Epithelial cell of prostate (primary cell): ENCODE data around the gene COL11A2.
"Not testable (repeated sequence)": the region's sequence is repeated elsewhere in the genome, so short reads cannot be mapped to it uniquely, and the experiment has no call there.

Source experiments
- DNase-seq: peaks from one replicate; pipeline ENCODE4 v3.0.0-alpha.2; 2011; ENCODE audit warnings: low read depth, low spot score
- H3K27ac ChIP-seq: fragments of 450-650 bp; 2 replicates; pipeline ENCODE4 v1.5.1; 2017; ENCODE audit warnings: mild to moderate bottlenecking

COL11A2 gene

DNA sequence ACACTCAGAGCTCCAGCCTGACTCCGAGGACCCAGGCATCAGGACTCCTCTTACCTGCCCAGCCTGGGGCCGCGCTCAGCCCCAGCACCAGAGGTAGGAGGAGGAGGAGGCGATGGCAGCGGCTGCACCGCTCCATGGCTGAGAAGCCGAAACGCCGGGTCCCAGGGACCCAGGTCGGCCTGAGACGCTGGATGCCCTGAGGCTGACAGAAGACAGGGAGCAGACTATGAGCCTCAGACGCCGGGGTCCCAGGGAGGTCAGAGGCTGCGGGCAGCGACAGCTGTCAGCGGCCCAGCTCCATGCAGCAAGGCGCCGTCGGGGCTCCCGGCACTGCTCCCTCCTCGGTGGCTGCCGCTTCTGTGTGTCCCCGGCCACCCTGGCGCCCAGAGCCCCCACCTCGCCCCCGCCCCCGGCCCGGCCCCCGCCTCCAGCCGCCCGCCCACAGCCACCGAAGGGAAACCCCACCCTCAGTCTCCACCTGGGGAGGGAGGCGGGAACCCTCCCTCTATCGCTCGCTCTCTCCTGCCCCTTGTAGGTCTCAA, at the start of gene COL11A2:
COL11A2 (minus strand) TSS at position 363 of the 542 bp plus-strand sequence; CDS start at position 136, 227 bp downstream.
- DNase-seq = no peak
- H3K27ac ChIP-seq = no peak within 1 kb of the TSS

DNA sequence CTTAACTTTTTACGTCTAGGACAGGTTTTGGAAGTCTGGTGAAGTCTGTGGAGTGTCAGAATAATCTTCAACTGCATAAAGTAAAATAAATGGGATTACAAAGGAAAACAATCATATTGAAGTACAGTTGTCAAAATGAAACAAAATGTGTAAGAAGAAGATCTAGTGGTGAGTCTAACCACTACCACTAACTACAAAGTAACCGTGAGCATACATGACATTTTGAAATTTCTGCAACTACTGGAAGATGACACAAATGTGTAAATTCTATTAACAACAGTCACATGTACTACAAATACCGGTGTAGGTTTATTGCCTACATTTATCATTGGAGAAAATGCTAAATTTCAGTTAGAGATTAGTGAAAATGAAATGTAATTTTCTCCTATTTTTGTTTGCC, 49.7 kb upstream of the COL11A2 start:
- H3K27ac ChIP-seq = no peak overlapping the region
- no peak for DNase-seq

DNA sequence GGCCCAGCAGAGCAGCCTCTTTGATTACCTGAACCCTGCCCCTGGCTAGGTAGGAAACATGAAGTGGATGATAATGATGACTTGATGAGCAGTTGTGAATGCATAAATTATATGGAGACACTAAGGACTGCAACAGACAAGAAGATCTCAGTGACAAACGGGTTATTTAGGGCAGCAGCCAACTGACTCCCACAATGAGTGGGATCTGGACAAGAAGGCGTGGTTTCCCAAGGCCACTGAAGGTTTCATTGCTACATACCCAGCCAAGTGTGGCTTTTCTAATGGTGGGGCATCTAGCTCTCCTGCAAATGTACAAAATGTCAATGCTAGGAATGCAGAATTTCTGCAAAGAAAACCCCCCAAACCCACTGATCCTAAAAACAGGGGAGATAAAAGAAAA, 45.5 kb upstream of the COL11A2 start:
- DNase-seq = no peak
- no peak overlapping the region for H3K27ac ChIP-seq

DNA sequence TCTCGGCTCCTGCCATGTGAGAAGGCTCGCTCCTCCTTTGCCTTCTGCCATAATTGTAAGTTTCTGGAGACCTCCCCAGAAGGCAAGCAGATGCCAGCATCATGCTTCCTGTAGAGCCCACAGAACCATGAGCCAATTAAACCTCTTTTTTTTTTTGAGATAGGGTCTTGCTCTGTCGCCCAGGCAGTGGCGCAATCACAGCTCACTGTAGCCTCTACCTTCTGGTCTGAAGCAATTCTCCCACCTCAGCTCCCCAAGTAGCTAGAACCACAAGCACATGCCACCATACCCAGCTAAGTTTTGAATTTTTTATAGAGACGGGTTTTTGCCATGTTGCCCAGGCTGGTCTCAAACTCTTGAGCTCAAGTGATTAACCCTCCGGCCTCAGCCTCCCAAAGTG, 44.6 kb upstream of the COL11A2 start:
- no peak for DNase-seq
- H3K27ac ChIP-seq = no peak overlapping the region

DNA sequence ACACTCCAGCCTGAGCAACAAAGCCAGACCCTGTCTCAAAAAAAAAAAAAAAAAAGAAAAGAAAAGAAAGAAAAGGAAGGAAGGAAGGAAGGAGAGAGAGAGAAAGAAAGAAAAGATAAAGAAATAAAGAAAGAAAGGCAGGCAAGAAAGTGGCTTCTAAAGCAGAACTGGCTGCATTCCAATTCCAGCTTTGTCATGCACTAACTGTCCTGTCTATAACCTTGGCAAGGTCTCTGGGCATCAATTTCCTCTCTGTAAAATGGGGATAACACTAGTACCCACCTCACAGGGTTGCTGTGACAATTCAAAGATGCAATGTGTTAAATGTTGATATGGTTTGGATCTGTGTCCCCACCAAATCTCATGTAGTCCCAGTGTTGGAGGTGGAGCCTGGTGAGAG, 44.1 kb upstream of the COL11A2 start:
- DNase-seq = no peak
- H3K27ac ChIP-seq = no peak overlapping the region

DNA sequence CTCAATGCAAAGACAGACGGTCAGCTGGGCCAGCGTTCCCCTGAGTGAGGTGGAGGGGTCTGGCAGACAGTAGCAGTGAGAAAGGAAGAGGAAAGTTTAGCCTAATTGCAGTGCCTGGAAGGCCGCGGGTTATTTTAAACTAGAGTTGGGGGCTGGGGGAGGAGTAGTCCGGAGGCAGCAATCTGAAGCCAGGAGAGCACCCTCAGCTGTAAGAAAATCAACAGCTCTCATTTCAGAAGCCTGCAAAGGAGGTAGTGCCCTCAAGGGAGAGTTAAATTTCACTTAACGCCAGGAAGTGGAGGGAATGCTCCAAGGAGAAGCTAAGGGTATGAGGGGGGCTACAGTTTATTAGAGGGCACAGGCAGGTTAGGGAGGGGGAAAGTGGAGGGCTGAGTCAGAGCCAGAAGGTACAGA, 43.0 kb upstream of the COL11A2 start:
- no peak overlapping the region for H3K27ac ChIP-seq
- no peak for DNase-seq

DNA sequence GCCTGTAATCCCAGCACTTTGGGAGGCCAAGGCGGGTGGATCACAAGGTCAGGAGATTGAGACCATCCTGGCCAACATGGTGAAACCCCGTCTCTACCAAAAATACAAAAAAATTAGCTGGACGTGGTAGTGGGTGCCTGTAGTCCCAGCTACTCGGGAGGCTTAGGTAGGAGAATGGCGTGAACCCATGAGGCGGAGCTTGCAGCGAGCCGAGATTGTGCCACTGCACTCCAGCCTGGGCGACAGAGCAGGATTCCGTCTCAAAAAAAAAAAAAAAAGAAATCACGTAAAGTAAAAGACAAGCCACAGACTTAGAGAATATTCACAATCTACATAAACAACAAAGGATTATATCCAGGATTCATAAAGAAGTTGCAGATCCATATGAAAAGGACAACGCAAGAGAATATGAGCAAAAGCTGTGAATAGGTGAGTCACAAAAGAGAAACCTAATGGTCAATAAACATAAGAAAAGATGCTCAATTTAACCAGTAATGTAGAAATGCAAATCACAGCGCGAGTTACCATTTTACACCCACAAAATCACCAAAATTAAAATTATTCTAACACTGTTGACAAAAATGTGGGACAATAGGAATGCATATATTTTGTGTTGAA, 34.3 kb upstream of the COL11A2 start:
- not testable (repeated sequence) for H3K27ac ChIP-seq, DNase-seq

DNA sequence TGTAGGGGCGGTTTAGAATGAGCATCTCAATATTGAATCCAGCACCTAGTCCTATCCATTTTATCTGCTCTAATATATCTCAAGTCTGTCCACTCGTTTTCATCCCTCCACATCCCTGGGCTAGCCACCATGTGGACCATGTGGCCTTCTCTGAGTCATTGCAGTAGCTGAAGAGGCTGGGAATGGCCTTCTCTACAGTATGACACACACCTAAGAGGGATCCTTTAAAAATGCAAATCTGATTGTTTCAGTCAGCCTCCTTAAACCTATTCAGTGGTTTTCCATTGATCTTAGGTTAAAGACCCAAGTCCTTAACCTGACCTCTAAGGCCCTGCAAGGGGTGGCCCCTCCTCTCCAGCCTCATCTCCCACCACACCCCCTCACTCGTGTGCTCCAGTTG, 25.4 kb upstream of the COL11A2 start:
- DNase-seq = no peak
- H3K27ac ChIP-seq = peak overlapping the region; percentile 58

DNA sequence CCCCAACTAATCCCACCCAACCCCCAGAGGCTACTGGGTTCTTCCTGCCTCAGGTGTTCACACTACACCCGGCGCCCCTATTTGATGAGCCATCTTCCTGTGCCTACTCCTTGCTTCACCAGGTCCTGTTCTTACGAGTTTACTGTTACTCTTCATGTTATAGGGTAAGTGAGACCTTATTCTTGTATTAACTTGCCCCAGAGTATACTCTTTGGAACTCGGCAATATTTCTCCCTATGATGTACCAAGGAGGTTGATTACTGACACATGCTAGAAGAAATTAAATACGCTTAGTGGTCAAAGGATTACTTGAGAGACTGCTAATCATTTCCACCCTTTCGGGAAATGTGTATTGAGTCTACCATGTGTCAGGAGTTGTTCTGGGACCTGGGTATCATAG, 25.0 kb upstream of the COL11A2 start:
- no peak for DNase-seq
- H3K27ac ChIP-seq = peak overlapping the region; percentile 58

DNA sequence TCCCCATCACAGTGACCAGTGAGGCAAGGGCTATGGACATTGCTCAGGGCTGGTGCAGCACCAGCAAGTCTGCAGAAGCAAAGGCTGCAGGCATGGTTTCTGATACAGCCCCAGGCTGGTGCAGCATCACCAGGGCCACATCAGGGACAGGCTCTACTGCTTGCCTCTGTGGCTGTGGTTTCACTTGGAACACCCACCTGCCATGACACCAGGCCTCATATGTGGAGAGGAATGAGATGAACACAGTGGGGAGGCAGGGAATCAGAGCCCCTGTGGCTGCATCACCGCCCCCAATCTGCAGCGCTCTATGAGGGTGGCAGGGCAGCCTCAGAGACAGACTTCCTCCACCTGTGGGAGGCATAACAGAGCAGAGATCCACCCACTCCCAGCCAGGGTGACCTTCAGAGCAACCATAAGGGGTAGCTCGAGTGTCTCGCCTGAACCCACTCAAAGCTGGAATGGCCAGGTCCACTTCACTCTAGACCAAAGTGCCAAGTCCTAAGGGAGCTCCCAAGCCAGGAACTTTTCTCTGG, 23.9 kb upstream of the COL11A2 start:
- DNase-seq = no peak
- no peak overlapping the region for H3K27ac ChIP-seq

DNA sequence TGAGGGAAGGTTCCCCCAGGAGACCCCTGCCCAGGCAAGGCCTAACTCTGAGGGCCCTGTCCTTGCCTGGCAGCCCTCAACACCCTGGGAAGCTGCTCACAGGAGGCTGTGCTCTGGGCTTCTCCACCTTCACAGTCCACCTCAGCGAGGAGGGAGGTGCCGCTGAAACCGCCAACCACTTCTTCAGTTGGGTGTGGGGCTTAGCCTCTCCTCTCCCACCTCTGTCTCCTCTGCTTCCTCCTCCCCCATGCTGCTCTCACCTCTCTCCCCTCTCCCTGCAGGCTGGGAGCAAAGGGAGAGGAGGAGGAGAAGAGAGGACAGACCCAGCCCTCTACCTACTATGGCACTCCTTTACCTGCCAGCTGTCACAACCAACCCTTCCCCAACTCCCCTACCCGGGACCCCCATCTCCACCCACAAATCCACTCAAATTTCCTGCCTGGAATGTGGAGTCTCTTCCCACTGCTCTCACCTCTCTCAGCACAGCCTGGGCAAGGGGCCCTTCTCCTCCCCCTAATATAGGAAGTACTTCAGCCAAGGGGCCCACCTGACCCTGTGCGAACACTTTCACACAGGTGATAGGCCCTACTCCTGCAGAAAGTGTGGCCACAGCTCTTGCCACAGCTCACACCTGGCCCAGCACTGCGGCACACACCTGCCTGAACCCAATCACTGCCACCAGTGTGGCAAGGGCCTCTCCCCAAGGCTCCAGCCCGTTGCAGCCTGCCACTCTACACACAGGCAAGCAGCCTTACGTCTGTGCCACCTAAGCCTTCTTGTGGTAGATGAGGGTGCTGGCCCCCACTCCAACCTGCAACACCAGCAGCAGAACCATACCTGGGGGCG, 23.2 kb upstream of the COL11A2 start:
- H3K27ac ChIP-seq = no peak overlapping the region
- no peak for DNase-seq

DNA sequence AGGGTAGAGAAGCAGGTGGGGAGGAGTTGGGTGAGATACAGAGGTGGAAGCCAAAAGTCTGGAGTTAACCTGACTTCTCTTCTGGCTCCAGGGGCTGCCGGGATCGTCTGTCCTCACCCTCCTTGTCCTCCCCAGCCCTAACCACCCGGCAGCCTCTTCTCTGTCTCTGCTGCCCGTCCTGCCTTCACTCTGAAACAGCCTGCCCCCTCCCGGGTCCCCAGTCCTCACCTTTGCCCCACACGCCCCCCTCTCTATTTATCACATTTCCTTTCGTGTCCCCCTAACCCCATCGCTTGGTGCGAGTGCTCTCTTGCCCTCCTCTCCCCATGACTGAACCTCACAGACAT, 21.7 kb upstream of the COL11A2 start:
- DNase-seq = no peak
- no peak overlapping the region for H3K27ac ChIP-seq

DNA sequence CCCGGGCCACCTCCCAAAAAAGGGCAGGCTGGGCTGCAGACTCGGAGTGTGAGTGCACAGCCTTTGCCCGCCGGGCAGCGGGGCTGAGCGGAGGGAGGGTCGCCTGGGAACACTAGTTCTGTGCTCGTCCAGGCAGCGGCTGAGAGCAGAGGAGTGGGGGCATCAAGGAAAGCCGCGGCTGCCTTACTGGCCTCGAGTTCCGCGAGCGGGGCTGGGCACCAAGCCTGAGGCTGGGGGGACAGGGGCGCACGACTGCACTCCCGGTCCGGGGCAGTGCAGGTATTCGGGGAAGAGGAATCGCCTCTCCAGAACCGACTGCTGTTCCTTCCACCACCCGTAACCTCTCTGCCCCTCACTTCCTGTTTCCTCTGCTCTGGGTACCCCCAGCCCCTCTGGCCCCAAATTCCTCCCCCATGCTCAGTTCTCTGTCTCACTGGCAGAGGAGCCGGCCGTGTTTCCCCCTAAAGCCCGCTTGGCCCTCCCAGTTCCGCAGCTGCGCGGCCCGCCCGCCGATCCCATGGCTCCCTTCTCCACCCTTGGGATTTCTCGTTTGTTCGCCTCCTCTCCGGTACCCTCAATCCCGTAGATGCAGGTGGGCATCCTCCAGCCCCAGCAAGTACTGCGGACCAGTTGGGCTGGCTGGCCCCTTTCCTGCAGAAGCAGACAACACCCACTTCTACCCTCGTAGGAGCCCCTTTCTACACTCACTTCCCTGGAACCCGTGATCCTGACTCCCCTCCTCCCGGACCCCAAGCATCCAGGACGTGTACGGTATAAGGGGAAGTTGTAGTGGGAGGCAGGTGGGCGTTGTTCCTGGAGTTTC, 21.1 kb upstream of the COL11A2 start:
- DNase-seq = no peak
- H3K27ac ChIP-seq = no peak overlapping the region

DNA sequence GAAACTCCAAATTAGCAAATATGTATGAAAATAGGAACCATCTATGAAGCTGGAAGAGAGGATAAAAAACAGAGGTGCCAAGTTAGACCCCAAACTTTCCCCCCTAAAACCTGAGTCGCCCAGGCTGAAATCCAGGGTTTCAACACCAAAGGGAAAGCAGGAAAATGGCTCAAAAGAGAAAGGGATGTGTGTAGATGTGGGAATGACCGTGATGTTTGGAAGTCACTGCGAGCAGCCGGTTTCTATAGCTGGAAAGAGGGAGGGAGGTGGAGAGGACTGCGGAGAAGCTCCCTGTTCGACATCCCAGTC, 20.5 kb upstream of the COL11A2 start:
- no peak for DNase-seq
- H3K27ac ChIP-seq = no peak overlapping the region

DNA sequence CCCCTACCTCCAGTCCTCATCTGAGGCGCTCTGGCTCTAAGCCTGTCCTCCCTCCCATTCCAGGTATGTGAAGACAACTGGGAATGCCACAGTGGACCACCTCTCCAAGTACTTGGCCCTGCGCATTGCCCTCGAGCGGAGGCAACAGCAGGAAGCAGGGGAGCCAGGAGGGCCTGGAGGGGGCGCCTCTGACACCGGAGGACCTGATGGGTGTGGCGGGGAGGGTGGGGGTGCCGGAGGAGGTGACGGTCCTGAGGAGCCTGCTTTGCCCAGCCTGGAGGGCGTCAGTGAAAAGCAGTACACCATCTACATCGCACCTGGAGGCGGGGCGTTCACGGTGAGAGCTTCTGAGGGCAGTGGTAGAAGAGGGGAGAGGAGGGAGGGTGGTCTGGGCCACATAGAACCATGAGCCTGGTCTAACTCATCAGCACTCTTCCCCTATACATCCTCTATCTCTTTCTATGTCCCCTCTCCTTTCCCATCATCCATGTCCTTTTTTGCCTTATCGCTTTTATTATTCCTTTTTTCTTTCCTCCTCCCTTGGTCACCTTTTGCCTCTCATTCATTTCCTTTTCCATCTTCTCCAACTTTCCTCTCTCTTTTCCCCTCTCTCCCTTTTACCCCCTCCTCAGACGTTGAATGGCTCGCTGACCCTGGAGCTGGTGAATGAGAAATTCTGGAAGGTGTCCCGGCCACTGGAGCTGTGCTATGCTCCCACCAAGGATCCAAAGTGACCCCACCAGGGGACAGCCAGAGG, 19.6 kb upstream of the COL11A2 start:
- H3K27ac ChIP-seq = no peak overlapping the region
- no peak for DNase-seq

DNA sequence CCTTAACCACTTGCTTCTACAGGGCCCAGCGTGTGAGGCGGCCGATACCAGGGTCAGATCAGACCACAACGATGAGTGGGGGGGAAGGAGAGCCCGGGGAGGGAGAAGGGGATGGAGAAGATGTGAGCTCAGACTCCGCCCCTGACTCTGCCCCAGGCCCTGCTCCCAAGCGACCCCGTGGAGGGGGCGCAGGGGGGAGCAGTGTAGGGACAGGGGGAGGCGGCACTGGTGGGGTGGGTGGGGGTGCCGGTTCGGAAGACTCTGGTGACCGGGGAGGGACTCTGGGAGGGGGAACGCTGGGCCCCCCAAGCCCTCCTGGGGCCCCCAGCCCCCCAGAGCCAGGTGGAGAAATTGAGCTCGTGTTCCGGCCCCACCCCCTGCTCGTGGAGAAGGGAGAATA, 18.9 kb upstream of the COL11A2 start:
- no peak overlapping the region for H3K27ac ChIP-seq
- DNase-seq = no peak

DNA sequence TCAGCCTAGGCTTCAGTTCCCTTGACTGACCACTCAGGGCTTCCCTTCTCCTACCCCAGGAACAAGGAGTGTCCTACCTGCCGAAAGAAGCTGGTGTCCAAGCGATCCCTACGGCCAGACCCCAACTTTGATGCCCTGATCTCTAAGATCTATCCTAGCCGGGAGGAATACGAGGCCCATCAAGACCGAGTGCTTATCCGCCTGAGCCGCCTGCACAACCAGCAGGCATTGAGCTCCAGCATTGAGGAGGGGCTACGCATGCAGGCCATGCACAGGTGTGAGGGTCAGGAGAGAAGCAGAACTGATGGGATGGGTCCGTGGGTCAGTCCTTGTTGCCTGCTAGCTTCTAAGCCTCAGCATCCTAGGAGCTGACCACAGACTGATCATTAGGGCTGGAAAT, 17.6 kb upstream of the COL11A2 start:
- no peak for DNase-seq
- H3K27ac ChIP-seq = no peak overlapping the region

DNA sequence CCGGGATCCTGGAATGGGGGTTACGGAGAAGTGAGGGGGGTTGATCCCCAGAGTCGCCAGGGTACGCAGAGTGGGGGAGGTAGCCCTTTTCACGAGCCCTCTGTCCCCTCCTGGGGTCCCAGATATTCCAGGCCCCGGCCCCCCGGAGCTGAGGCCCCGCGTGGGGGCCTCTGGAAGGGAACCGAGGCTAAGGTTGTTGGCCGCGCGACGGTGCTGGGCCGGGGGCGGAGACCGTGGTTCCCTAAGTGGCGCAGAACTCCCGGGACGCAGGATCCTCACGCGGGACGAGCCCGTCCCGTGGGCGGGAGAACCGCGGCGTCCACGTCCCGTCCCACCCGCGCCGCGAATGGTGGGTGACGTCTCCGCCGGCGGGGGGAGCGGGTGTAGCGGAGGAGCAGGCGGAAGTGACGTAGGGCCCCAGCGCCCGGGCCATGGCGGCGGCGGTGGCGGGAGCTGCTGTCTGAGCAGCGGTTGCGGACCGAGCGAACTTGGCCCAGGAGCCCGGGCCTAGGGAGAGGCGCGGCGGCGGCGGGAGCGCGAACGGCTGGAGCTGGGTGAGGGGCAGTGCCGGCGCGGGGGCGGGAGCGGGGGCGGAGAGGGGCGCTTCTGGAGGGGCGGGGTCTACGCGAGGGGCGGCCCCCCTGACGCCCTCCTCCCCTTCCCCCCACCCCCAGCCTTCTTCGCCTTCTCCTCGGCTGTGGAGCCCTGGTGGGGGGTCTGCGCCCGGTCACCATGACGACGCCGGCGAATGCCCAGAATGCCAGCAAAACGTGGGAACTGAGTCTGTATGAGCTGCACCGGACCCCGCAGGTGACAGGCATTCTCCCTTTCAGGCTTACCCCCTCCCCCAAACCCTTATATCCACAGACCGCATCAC, 16.1 kb upstream of the COL11A2 start, which contains the start of gene RING1:
RING1 (plus strand) TSS at position 410 of the 877 bp plus-strand sequence; CDS start at position 733, 323 bp downstream.
- H3K27ac ChIP-seq = peak within 1 kb of the TSS; percentile 86
- no peak for DNase-seq

DNA sequence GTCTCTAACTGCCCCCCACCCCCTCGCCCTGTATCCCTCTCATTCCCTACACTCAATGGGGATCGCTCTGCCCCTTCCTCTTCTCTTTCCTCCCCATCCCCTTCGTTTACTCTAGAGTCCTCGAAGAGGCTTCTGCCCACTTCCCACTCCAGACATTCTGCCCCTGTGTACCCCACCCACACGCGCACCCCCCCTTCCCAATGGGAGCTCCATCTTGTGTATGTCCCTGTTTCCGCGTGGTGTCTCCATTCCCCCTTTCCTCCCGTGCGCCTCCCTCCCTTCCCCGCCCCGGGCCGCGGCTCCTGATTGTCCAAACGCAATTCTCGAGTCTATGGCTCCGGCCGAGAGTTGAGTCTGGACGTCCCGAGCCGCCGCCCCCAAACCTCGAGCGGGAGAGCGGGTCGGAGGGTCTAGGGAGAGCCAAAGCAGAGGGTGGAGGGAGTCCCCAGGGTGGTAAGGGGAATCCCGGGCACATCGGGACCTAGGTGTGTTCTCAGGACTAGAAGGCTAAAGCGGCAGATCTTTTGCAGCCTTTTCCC, 15.4 kb upstream of the COL11A2 start:
- no peak for DNase-seq
- H3K27ac ChIP-seq = peak overlapping the region; percentile 86
